AG10803 (cell line): ENCODE data around the gene CREB3.
A peak's percentile ranks its signal among the peaks of the same experiment; 100 is the strongest.

ENCODE experiments used
- DNase-seq: peaks from one replicate; pipeline ENCODE4 v3.0.0; 2010; ENCODE audit warnings: low read depth
- H3K4me3 ChIP-seq: 2 replicates; pipeline ENCODE4 v1.5.1; 2011; ENCODE audit warnings: mild to moderate bottlenecking, low read length, control low read depth
- CTCF ChIP-seq: conservative IDR thresholded peaks from 2 replicates; pipeline ENCODE4 v1.5.1; 2011; ENCODE audit warnings: mild to moderate bottlenecking, low read length, control low read depth, inconsistent platforms

Gene CREB3

DNA sequence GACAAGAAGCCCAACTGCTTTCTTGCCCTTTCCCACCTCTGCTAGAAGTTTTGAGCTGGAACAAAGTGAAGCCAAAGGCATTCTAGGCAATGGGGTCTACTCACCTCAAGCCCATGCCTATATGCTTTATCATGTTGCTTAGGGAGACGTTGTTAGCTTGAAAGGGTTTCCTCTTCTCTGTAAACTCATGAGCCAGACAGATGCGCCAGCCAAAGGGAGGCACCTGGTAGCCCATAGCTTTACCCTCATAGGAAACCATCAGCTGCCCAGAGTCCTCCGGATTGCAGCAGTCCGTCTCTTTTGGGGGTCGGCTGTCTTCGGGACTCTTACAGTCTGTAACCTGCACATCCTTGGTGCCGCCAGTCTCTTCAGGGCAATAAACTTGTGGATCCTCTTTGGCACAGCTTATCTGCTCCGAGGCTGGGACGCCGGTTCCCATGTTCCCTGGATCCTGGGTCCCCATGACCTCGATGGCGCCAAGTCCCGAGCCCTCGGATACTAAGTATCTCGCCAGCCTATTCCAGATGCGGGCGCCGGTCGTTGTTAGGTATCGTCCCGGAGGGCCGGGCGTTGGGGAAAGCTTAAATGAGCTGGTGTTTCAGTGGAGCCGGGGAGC, 15.9 kb downstream of the CREB3 start:
- TF ChIP-seq CTCF: no peak
- H3K4me3 ChIP-seq: peak overlapping the region; percentile 86
- no peak for DNase-seq

GRCh38 chr9:35748858-35749514, 16.5 kb downstream of the CREB3 start, which contains the start of the genes GBA2 and RGP1:
TSS of gene GBA2 (minus strand) at chr9:35749228. CDS start at chr9:35748704, 524 bp downstream.
TSS of gene RGP1 (plus strand) at chr9:35749287. CDS start at chr9:35749756, 469 bp downstream.
- no peak for TF ChIP-seq CTCF
- DNase-seq: peak; percentile 58
- H3K4me3 ChIP-seq: peak within 1 kb of the TSS; percentile 86

DNA sequence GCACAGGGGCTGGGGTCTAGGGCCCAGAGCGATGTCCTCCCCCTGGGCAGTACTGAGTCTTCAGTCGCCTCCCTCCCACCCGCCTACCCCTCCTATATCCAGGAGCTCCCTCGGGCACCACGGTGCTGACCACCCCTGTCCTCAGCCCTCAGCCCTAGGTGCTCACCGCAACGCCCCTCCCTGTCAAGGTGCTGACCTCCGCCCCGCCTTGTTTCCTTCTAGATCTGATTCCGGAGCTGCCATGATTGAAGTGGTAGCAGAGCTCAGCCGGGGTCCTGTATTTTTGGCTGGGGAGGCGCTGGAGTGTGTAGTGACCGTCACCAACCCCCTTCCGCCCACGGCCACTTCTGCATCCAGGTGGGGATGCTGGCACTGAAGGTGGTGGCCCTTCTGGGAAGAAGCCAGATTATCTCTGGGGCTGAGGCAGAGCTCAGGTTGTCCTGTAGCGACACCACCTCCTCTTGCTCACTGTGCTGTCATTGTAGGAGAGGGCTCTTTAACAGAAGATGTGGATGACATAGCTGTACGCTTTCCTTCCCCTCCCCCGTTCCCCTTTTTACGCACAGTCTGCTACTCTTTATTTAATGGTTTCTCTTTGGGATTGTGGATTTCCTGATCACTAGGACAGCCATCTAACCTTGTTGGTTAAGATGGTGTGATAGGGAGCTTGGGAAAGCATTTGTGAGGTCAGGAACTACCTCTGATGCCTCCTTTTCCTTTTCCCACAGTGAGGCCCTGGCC, 17.2 kb downstream of the CREB3 start:
- H3K4me3 ChIP-seq: peak overlapping the region; percentile 86
- no peak for TF ChIP-seq CTCF
- no peak for DNase-seq

DNA sequence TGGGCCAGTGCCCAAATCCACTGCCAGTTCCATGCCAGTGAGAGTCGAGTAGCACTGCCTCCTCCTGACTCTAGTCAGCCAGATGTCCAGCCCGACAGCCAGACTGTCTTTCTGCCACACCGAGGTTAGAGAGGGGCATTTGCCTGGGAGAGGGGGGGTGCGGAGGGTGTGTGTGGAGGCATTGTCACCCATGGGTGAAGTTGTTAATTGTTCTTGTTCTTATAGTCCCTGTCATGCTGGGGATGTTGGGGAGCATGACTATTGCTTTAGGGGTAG, 17.7 kb downstream of the CREB3 start:
- H3K4me3 ChIP-seq: peak overlapping the region; percentile 86
- TF ChIP-seq CTCF: no peak
- DNase-seq: no peak

- DNase-seq: no peak
- H3K4me3 ChIP-seq: no peak overlapping the region
- no peak for TF ChIP-seq CTCF
These were observed 21.0 kb downstream of the CREB3 start for GRCh38 chr9:35753466-35753865.

DNA sequence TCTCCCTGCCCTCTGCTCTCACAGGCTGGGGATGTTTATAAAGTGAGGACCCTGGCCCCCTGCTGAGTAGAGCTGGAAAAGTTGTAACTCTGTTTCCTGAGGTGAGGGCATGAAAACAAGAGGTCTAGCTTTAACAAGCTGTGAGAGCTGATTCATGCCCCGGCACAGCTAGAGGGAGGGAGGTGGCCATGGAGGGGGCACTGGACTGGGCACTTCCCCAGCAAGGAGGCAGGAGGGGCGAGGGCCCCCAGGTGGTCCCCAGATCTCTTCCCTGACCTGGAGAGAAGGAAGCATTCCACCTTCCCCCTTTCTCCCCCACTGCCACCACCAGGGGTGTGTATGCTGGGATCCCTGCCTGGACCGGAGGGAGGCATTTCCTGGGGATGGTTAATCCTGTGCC, 21.8 kb downstream of the CREB3 start, which contains the start of gene MSMP:
TSS of gene MSMP (minus strand) at position 13 of the 400 bp plus-strand sequence. CDS start 147 bp downstream, outside the sequence.
- TF ChIP-seq CTCF: no peak
- no peak for DNase-seq
- no peak within 1 kb of the TSS for H3K4me3 ChIP-seq
